Activated CD4-positive, CD25-positive, alpha-beta regulatory T cell treated with anti-CD3 and anti-CD28 coated beads, Interleukin-2, amount 50 U/mL, for 16 hours (primary cell): Measurements from ENCODE around the gene RUFY4.

Source experiments
- DNase-seq: peaks from one replicate; pipeline ENCODE4 v3.0.0-alpha.2; 2020; ENCODE audit warnings: low read depth, low spot score

RUFY4 gene

DNA sequence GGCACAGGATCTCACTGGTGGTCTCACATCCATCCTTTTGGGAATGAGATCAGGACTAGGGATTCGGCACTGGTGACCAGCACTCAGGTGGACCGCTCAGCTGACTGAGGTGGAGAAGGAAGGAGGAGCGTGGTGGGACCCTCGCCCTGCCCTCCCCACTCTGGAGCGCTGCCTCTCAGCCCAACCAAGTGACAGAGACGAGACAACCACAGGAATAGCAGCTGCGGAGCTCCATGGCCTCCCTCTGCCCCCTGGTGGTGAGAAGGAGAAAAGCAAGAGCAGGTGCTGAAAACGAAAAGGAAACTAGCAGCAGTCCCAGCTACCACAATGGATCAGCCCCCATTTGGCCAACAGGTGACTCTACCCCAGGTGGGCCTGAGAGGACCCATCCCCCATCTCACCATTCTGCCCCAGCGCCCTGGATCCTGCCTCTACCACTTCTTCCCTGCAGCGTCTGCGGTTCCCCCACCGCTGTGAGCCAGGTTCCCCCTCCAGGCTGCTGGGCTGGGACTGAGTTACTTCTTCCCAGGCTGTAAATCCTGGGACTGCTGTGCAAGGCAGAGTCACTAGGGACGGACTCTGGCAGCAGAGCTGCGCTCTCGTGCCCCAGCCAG, at the start of gene RUFY4:
Gene RUFY4 (plus strand): TSS at position 533 of the 614 bp plus-strand sequence. CDS start 1,353 bp downstream, outside the sequence.
- peak; percentile 39 for DNase-seq

DNA sequence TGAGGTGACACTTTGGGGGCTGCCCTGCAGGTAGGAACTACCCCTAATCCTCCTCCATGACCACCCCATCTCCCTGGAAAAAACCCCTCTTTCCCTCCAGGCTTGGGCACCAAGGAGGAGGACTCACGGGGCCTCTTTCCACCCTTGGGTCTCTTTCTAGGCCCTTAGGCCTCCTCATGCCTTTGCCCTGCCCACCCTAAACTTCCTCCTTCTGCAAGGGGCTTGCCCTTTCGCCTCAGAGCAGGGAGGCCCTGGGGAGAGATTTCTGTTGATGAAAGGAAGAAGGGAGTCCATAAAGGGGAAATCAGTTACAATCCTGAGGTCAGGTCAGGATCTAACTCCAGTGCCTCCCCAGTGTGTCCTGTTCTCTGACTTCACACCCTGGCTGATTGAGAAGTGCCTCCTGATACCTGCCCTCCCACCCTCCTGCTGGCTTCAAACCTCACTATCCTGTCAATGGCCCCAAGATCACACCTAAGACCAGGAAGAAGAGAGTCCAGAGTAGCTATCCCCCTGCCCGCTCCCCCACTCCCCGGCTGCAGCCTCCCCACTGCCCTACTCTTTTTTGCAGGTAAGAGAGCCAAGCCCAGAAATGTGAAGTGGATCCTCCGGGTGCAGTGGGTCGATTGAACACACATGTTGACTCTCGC, 49.5 kb upstream of the RUFY4 start:
- no peak for DNase-seq

GRCh38 chr2:218020281-218020680, 48.8 kb upstream of the RUFY4 start:
- no peak for DNase-seq

DNA sequence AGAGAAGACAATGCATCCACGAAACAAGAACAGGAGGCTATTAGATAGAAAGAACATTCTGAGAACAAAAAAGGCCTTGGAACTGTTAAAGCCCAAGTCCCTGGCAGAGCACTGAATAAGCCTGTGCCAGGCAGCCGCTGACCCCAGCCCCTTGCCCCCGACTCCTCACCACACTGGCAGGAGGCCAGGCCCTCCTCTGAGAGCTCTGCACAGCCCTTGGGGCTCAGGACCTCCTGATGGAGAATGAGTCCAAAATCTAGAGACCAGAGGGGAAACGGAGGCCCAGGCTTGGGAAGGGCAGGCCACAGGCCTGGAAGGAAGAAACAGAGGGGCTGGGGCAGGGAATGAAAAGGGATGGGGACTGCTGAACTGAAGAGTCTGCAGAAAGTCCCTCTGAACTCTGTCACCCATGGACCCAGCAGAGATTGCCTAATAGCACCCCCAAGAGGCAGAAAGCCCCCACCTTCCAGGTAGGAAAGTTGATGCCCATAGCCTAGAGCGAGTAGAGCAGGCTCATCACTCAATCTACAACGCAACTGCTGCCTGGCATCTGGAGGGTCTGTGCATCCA, 48.0 kb upstream of the RUFY4 start:
- no peak for DNase-seq

DNA sequence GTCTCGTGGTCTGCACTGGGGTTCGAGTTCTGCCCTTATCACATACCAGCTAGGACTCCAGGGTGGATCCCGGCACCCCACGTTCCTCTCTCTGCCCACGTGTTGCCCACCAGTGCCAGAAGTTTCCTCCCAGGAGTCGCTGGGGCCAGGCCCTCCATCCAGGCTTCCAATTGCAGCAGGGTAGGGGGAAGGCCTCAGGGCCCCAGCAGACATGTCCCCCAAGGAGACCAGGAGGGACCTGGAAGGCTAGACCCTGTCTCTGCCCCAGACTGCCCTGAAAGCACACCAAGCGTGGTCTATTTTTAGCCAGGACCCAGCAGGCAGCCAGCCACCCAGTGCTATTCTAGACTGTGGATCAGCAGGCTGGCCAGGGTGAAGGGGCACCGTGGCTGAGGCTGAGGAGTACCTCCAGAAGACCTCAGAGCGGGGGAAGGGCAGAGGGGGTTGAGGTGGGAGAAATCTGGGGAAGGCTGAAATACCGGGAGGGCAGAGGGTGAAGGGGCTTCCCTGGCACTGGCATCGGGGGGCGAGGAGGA, 47.4 kb upstream of the RUFY4 start:
- no peak for DNase-seq

GRCh38 chr2:218022131-218022850, 46.8 kb upstream of the RUFY4 start:
- no peak for DNase-seq

DNA sequence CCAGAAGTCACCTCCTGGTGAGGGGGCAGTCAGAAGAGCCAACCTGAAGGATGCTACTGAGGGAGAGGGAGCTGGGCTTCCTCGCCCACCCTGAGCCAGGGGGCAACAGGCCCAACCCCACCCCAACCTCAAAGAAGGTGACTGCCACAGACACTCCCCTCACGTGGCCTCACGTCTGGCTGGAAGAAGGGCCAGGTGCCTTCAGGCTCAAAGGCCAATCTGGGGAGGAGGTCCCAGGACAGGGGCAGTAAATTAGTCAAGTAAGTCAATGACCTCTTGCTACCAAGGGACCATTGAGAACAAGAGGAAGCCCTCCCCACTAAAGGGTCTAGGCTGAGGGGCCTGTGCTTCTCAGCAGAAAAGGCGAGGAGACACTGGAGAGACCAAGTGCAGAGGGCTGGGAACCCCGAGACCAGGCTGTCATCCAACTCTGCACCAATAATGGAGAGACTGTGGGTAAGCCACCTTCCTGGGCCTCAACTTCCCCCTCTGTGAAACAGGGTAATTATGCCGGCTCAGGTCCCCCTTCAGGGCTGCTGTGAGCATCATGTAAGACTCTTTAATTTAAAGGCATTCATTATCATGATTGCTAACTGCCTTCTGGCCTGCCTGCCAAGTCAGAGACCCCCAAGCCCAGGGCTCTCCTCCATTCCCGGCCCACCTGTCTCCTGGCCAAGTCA, 46.1 kb upstream of the RUFY4 start:
- DNase-seq, result no peak

GRCh38 chr2:218023636-218024035, 45.4 kb upstream of the RUFY4 start:
- no peak for DNase-seq

GRCh38 chr2:218024336-218024735, 44.7 kb upstream of the RUFY4 start:
- DNase-seq, result no peak

GRCh38 chr2:218024871-218025270, 44.2 kb upstream of the RUFY4 start:
- no peak for DNase-seq

DNA sequence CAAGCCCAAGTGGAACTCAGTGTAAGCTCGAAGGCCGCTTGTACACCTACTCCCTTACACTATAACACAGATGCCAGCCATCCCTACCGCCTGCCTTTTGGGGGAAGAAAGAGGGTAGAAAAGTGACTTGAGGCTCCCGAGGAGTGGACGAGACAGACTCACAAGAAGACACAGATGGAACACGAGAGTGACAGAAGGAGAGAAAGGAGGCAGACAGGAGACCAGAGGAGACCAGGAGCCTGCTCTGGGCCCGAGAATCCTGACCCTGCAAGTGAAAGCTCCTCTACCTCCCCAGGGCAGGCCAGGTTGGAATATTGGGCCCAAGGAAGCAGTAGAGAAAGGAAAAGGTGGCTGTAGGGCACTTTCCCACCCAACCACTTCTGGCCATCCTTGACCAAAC, 42.8 kb upstream of the RUFY4 start:
- no peak for DNase-seq

- DNase-seq, result no peak
Measured at GRCh38 chr2:218026676-218027425, 42.2 kb upstream of the RUFY4 start.

DNA sequence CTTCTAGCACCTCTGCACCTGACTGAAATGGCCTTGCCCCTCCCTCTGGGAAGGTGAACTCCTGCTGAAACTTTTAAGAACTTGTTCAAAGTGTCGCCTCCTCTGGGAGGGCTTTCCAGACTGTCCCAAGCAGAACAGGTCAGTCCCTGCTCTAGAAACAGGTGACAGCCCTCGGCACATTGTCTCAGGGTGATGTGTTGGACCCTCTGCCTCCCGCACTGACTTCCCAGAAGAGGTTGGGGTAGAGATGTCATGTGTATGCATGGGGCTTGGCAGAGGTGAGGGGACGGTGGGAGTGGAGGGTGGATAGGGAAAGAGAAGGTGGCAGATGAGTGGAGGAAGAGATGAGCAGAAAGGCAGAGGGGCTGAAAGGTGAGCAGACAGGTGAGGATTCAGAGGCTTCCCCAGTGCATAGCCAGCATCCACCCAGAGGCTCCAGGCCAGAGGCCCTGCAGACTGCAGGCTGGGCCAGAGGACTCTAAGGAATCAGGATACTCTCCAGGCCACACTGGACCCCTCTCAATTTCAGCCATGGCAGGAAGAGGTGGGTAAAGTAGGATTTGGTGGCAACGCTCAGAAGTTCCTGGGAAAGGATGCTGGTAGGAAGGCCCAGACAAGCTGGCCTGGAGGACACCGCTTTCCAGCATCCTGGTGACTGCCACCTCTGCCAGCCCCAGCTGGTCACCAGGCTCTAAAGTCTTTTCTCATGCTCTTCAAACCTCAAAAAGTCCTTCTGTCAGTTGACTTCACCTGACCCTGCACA, 41.4 kb upstream of the RUFY4 start:
- DNase-seq, result no peak

GRCh38 chr2:218028189-218028495, 40.9 kb upstream of the RUFY4 start:
- no peak for DNase-seq

DNA sequence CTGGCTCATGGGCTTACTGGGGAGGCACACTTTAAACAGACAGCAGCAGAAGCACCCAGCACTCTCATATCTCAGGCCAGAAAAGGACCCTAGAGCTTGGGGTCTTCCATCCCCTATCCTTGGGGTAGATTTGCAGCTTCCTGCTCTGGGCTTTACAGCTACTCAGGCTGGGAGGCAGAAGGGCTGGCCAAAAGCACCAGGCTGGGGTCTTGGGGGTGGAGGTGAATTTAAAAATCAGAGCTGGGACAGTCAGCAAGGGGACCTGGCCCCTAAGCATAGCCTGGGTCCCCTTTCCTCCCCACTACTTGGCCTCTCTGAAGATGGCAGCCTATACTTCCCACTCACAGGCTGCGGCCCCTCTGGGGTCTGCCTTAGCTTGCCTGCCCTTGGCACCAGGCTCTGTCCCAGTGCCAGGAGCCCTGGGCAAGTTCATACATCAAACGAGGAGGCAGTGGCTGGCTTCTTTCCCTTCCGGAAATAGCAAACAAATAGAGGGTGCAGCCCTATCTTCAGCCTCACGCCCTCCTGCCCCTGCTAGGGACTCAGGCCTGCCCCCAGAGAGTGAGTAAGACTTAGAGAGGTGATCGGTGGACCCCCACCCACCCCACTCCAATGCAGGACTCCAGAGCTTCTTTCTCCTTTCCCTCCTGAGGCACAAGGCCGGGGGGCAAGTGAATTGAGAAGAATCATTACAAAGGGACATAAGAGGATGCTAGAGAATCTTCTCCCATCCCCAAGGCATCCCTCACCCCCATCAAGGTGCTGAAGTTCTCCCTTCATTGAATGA, 40.3 kb upstream of the RUFY4 start:
- DNase-seq, result no peak

DNA sequence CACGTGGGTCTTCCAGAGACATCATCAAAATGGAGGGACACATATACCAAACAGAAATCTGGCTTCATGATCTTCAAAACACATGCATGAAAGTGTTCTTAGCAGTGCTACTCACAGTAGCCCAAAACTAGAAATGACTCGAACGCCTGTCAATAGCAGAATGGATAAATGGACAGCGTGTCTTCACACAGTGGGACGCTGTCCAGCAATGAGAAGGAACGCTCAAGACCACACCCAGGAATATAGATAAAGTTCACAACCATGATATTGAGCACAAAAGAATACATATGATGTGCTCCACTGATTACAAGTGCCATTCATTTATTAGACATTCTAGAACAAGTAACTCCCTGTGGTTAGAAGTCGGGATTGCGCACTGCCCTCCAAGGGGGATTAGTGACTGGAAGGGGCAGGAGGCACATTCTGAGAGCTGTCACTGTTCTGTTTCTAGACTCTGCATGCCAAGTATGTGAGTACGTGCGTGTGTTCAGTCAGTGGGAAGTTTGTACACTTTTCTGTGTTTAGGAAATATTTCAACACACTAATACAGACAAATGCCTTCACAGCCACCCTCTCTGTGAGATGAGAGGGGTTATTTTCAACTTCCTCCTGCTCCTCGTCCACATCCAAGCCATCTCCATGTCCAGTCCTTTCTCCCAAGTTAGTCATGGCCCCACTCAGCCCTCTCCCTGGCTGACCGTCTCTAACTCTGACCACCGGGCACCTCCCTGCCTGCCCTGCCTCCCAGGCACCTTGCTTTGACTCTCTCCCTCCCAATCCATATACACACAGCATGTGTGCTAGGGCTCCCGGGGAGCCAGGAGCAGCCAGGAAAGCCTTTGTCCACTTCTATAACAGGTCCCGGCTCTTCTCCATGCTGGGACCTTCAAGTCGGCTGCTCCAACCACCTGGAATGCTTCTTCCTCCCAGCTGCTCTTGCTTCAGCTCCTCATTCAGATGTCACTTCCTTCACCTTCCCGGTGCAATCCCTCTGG, 39.4 kb upstream of the RUFY4 start:
- DNase-seq, result no peak

DNA sequence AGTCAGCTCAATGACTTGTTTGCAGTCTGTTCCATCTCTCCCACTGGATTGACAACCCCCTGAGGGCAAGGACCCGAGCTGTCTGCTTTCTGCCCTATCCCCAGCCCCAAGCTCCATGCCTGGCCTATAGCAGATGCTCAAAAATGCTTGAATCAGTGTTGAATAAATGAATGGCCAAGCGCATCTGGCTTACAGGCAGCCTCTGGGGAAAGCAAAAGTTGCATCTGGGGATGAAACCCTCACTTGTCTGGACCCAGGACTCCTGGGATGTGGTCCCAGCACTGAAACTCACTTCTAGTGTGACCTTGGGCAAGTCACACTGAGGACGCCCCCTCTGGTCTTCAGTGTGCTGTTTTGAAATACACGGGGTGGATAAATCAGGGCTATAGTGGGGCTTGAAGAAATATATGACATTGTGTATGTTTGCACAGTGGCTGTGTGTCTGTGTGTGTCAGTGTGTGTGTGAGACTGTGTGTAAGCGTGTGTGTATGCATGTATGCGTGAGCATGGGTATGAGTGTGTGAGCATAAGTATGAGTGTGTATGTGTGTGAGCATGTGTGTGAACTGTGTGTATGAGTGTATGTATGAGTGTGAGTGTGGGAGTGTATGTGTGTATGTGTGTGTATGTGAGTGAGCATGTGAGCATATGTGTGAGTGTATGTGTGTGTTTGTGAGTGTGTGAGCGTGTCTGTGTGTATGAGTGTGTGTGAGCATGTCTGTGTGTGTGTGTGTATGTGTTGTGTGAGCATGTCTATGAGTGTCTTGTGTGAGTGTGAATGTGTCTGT, 38.5 kb upstream of the RUFY4 start:
- DNase-seq, result no peak

GRCh38 chr2:218031261-218031660, 37.8 kb upstream of the RUFY4 start:
- DNase-seq, result no peak
